ENCODE measurements around the gene CHAF1A. TPM values are rescaled to one million over a fixed set of nuclear protein-coding genes. Genes with fewer than 3 reads are reported as not detected.

Gene CHAF1A
- total and polyA plus RNA-seq, 3 donors from 2014 or later = 24.1 to 37.7 (median 28.6) TPM

- Histone ChIP-seq H3K4me1 (peaks cover 7% of the 10 kb centered on the region), H3K4me3 (no peak overlapping the region), H3K27me3 (no peaks in the 10 kb centered on the region), H3K36me3 (ENCODE audit: low read depth, missing control alignments) (no peaks in the 10 kb centered on the region), H3K27ac (no peak overlapping the region), H3K9me3 (no peaks in the 10 kb centered on the region)
- 83 to 91% methylated on average over 4 to 17 of the region's 17 CpGs for WGBS, 2 donors
- no peak for DNase-seq
- TF ChIP-seq CTCF (IDR thresholded peaks at IDR 0.05) (no peak), POLR2A (IDR thresholded peaks at IDR 0.05) (no peak)
- intact Hi-C loops (cut with DNase I; ENCODE audit: low total_unique reads) = loop anchor here (10.0 kb wide), 1 partner anchor 80 kb away; the partner anchor contains the start of gene SHD
Observed at GRCh38 chr19:4354897-4355296, 47.5 kb upstream of the CHAF1A start.

- Histone ChIP-seq H3K9me3 (no peaks in the 10 kb centered on the region), H3K36me3 (ENCODE audit: low read depth, missing control alignments) (no peaks in the 10 kb centered on the region), H3K4me3 (no peak overlapping the region), H3K27ac (no peak overlapping the region), H3K4me1 (peaks cover 23% of the 10 kb centered on the region), H3K27me3 (no peaks in the 10 kb centered on the region)
- 83 to 85% methylated on average over 17 to 23 of the region's 23 CpGs for WGBS, 2 donors
- intact Hi-C loops (cut with DNase I; ENCODE audit: low total_unique reads) = loop anchor here (10.0 kb wide), 1 partner anchor 82 kb away; the partner anchor contains the start of gene SHD
- no peak for DNase-seq
- TF ChIP-seq CTCF (IDR thresholded peaks at IDR 0.05) (no peak), POLR2A (IDR thresholded peaks at IDR 0.05) (no peak)
Observed at GRCh38 chr19:4357095-4357797, 45.2 kb upstream of the CHAF1A start.

- no peak for TF ChIP-seq POLR2A (IDR thresholded peaks at IDR 0.05)
- TF ChIP-seq CTCF (IDR thresholded peaks at IDR 0.05) = no peak
- no peak overlapping the region for H3K4me3 ChIP-seq
- intact Hi-C loops (cut with DNase I; ENCODE audit: low total_unique reads) = loop anchor here (10.0 kb wide), 1 partner anchor 83 kb away; the partner anchor contains the start of gene SHD
- no peak for DNase-seq
- no peaks in the 10 kb centered on the region for H3K9me3 ChIP-seq
- WGBS, 2 donors = 90 to 100% methylated on average over 1 to 16 of the region's 16 CpGs
- no peaks in the 10 kb centered on the region for H3K27me3 ChIP-seq
- no peak overlapping the region for H3K27ac ChIP-seq
- H3K36me3 ChIP-seq (ENCODE audit: low read depth, missing control alignments) = no peaks in the 10 kb centered on the region
- H3K4me1 ChIP-seq = peaks cover 23% of the 10 kb centered on the region
Observed at GRCh38 chr19:4357921-4358326, 44.5 kb upstream of the CHAF1A start.

GRCh38 chr19:4358709-4359626 lies 43.5 kb upstream of the CHAF1A start:
- H3K4me3 ChIP-seq = no peak overlapping the region
- H3K27me3 ChIP-seq = no peaks in the 10 kb centered on the region
- no peak for DNase-seq
- 90 to 91% methylated on average over 18 to 24 of the region's 25 CpGs for WGBS, 2 donors
- H3K9me3 ChIP-seq = no peaks in the 10 kb centered on the region
- peaks cover 23% of the 10 kb centered on the region for H3K4me1 ChIP-seq
- H3K36me3 ChIP-seq (ENCODE audit: low read depth, missing control alignments) = no peaks in the 10 kb centered on the region
- TF ChIP-seq CTCF (IDR thresholded peaks at IDR 0.05) (no peak), POLR2A (IDR thresholded peaks at IDR 0.05) (no peak)
- intact Hi-C loops (cut with DNase I; ENCODE audit: low total_unique reads) = loop anchor here (10.0 kb wide), 1 partner anchor 84 kb away; the partner anchor contains the start of gene SHD
- H3K27ac ChIP-seq = no peak overlapping the region
